Measurements from ENCODE around the gene APOC1.
"Not testable (repeated sequence)": the region's sequence is repeated elsewhere in the genome, so short reads cannot be mapped to it uniquely, and the experiment has no call there.

DNA sequence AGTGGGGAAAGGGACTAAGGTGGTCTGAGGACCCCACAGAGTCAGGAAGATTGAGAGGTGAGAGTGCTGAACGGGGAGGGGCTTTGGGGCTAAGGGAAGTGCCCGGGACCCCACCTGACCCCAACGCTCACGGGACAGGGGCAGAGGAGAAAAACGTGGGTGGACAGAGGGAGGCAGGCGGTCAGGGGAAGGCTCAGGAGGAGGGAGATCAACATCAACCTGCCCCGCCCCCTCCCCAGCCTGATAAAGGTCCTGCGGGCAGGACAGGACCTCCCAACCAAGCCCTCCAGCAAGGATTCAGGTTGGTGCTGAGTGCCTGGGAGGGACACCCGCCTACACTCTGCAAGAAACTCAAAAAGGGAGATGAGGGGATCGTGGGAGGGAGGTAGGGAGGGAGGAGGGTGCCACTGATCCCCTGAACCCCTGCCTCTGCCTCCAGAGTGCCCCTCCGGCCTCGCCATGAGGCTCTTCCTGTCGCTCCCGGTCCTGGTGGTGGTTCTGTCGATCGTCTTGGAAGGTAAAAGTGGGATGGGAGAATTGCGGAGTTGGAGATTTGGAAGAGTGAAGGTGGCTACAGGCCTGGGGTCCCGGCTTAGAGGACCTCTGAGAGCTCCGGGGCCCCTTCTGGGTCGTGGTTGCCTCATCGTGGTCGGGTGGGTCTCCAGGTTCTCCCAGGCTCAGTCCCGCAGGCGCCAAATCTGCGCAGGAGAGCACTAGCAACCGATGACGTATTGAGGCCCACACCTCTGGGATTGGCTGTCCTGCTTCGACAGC lies at the start of gene APOC1:
- TF ChIP-seq EZH2 (IDR thresholded peaks at IDR 0.05; ENCODE audit: insufficient read depth, poor library complexity, severe bottlenecking); EZH2phosphoT487 (IDR thresholded peaks at IDR 0.05; ENCODE audit: insufficient read depth, low read depth): not testable (repeated sequence)
